HFF-Myc (cell line): ENCODE measurements around the gene SYNE1.
"Not testable (repeated sequence)": the region's sequence is repeated elsewhere in the genome, so short reads cannot be mapped to it uniquely, and the experiment has no call there.

ENCODE experiments used
- DNase-seq: peaks from one replicate; pipeline ENCODE4 v3.0.0-alpha.2; 2011; ENCODE audit warnings: low read depth; ENCODE audit errors: extremely low read depth
- H3K4me3 ChIP-seq: replicated peaks from 2 replicates; pipeline ENCODE4 v1.5.1; 2011; ENCODE audit warnings: low read depth, mild to moderate bottlenecking, control low read depth, low read length
- TF ChIP-seq, protein P1 (sequence below): IDR thresholded peaks from 2 replicates; pipeline ENCODE4 v1.5.1; 2012; ENCODE audit warnings: mild to moderate bottlenecking, low read depth, low read length, control low read depth; ENCODE audit errors: missing control alignments

The SYNE1 gene

DNA sequence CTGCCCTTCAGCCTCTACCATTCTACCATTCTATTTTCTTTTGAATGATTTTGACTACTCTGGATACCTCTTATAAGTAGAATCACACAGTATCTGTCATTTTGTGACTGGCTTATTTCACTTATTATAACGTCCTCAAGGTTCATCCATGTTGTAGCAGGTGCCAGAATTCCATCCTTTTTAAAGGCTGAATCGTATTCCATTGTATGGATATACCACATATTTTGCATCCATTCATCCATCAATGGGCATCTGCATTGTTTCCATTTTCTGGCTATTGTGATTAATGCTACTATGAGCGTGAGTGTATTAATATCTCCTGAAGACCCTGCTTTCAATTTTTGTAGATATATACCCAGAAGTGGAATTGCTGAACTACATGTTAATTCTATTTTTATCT, 105.5 kb downstream of the SYNE1 start:
- TF ChIP-seq, protein P1, sequence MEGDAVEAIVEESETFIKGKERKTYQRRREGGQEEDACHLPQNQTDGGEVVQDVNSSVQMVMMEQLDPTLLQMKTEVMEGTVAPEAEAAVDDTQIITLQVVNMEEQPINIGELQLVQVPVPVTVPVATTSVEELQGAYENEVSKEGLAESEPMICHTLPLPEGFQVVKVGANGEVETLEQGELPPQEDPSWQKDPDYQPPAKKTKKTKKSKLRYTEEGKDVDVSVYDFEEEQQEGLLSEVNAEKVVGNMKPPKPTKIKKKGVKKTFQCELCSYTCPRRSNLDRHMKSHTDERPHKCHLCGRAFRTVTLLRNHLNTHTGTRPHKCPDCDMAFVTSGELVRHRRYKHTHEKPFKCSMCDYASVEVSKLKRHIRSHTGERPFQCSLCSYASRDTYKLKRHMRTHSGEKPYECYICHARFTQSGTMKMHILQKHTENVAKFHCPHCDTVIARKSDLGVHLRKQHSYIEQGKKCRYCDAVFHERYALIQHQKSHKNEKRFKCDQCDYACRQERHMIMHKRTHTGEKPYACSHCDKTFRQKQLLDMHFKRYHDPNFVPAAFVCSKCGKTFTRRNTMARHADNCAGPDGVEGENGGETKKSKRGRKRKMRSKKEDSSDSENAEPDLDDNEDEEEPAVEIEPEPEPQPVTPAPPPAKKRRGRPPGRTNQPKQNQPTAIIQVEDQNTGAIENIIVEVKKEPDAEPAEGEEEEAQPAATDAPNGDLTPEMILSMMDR: no peak
- DNase-seq: no peak
- H3K4me3 ChIP-seq: no peak overlapping the region

- no peak overlapping the region for H3K4me3 ChIP-seq
- DNase-seq: no peak
- TF ChIP-seq, protein P1: no peak
These were observed 107.8 kb downstream of the SYNE1 start for GRCh38 chr6:152529369-152529768.

DNA sequence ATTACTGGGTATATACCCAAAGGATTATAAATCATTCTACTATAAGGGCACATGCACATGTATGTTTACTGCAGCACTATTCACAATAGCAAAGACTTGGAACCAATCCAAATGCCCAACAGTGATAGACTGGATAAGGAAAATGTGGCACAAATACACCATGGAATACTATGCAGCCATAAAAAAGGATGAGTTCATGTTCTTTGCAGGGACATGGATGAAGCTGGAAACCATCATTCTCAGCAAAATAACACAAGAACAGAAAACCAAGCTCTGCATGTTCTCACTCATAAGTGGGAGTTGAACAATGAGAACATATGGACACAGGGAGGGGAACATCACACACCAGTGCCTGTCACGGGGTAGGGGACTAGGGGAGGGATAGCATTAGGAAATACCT, 123.0 kb downstream of the SYNE1 start:
- not testable (repeated sequence) for DNase-seq

DNA sequence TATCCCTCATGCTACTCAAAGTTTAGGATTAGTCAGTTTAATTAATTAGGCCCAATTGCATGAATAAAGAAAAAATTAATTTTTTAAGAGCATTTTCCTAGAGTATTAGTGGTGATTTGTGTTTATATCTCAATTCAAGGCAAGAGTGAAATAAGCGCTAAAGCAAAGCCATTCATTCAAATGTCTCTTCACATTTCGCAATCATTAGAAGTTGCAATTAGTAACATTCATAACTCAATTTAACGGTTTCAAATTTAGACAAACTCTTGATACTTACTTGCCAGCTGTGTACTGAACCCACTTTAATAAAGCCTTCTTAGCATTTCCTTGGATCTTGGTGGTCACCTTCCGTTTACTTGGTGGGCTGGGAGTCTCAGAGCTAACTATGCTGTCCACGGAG, 127.2 kb downstream of the SYNE1 start:
- TF ChIP-seq, protein P1: no peak
- DNase-seq: no peak

More for the DNA sequence above, 123.0 kb downstream of the SYNE1 start:
- not testable (repeated sequence) for H3K4me3 ChIP-seq

GRCh38 chr6:152508477-152508876, 128.7 kb downstream of the SYNE1 start:
- no peak for DNase-seq
- H3K4me3 ChIP-seq: no peak overlapping the region
- TF ChIP-seq, protein P1: no peak

More for the DNA sequence above, 127.2 kb downstream of the SYNE1 start:
- H3K4me3 ChIP-seq: no peak overlapping the region

DNA sequence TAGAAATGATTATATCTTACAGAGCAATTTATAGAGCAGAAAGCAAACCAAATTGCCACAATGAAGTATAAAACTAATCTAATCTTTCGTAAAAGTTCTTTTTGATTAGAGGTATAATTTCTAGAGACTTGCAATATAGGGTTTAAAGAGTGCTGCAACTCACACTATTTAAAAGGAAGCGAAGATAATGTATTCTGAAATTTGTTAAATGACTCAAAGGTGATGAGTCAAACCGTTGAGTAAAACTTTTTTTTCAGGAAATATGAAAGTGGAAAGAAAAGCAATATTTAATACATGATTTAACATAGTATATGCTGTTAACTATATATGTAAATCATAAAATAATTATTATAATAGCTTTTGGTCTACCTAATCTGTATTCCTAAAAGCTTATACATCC, 133.6 kb downstream of the SYNE1 start:
- TF ChIP-seq, protein P1: no peak
- H3K4me3 ChIP-seq: no peak overlapping the region
- no peak for DNase-seq

GRCh38 chr6:152502421-152503188, 134.6 kb downstream of the SYNE1 start:
- no peak for DNase-seq
- TF ChIP-seq, protein P1: no peak
- no peak overlapping the region for H3K4me3 ChIP-seq
